IMR-90 (cell line): Measurements from ENCODE around the gene MED13. TPM values are rescaled to one million over a fixed set of nuclear protein-coding genes. Genes with fewer than 3 reads are reported as not detected.

Experiments used
- ATAC-seq: fragments of 200-7000 bp; cut with Tn5 transposase; 2 replicates; pipeline ENCODE4 v1.9.1; 2020; ENCODE audit warnings: low read depth, mild to moderate bottlenecking, moderate library complexity
- BruUV-seq: library from RNA; stranded (reverse); fragments of 400-500 nt; replicated peaks from 2 replicates; lab custom pipeline; 2021; lab: Mats Ljungman, UMichigan
- CTCF ChIA-PET: fragments of 300-600 bp; formaldehyde crosslinking; extraction: SDS; loops from one replicate; lab custom pipeline; 2021; ENCODE audit warnings: antibody characterized with exemption; lab: Yijun Ruan, JAX
- POLR2A ChIA-PET: fragments of 300-600 bp; sonication (Branson Sonifier 250); formaldehyde crosslinking; loops from one replicate; lab custom pipeline; 2022; ENCODE audit warnings: antibody characterized with exemption; ENCODE audit not compliant: unreplicated experiment; lab: Charles Lee
- DNase-seq: peaks from one replicate; pipeline ENCODE4 v3.0.0; 2013
- H2AFZ ChIP-seq: replicated peaks from 2 replicates; pipeline ENCODE3; 2013; ENCODE audit warnings: low read length, mild to moderate bottlenecking; ENCODE audit not compliant: poor library complexity
- H2AK5ac ChIP-seq: 2 replicates; pipeline ENCODE4 v1.6.1; 2013; ENCODE audit warnings: low read depth, low read length, inconsistent platforms
- H2AK9ac ChIP-seq: replicated peaks from 2 replicates; pipeline ENCODE3; 2013; ENCODE audit warnings: mild to moderate bottlenecking, low read depth, low read length, moderate library complexity; ENCODE audit not compliant: poor library complexity
- H2BK120ac ChIP-seq: 2 replicates; pipeline ENCODE4 v1.6.1; 2013; ENCODE audit warnings: low read depth, low read length, inconsistent platforms
- H2BK15ac ChIP-seq: 3 replicates; pipeline ENCODE4 v1.6.1; 2013; ENCODE audit warnings: low read depth, low read length, inconsistent platforms
- H2BK20ac ChIP-seq: 2 replicates; pipeline ENCODE4 v1.6.1; 2013; ENCODE audit warnings: low read depth, mild to moderate bottlenecking, inconsistent platforms, low read length, moderate library complexity
- H2BK5ac ChIP-seq: 2 replicates; pipeline ENCODE4 v1.6.1; 2013; ENCODE audit warnings: mild to moderate bottlenecking, low read depth, low read length, inconsistent platforms; ENCODE audit not compliant: poor library complexity, severe bottlenecking
- H3K14ac ChIP-seq: replicated peaks from 2 replicates; pipeline ENCODE4 v1.6.1; 2013; ENCODE audit warnings: low read depth, low read length, inconsistent platforms
- H3K18ac ChIP-seq: 2 replicates; pipeline ENCODE4 v1.6.1; 2013; ENCODE audit warnings: low read depth, low read length, control low read depth
- H3K23ac ChIP-seq: 2 replicates; pipeline ENCODE4 v1.6.1; 2013; ENCODE audit warnings: low read depth, low read length, inconsistent platforms
- H3K27ac ChIP-seq: 2 replicates; pipeline ENCODE4 v1.5.1; 2013; ENCODE audit warnings: mild to moderate bottlenecking, control low read depth, low read length; ENCODE audit not compliant: insufficient read depth
- H3K27me3 ChIP-seq: 2 replicates; pipeline ENCODE4 v1.6.1; 2013; ENCODE audit warnings: low read length; ENCODE audit not compliant: control insufficient read depth, insufficient read depth
- H3K36me3 ChIP-seq: 2 replicates; pipeline ENCODE4 v1.6.1; 2013; ENCODE audit warnings: low read length, mixed read lengths; ENCODE audit not compliant: control insufficient read depth, insufficient read depth
- H3K4ac ChIP-seq: 2 replicates; pipeline ENCODE4 v1.6.1; 2013; ENCODE audit warnings: low read depth, low read length, inconsistent platforms
- H3K4me1 ChIP-seq: 2 replicates; pipeline ENCODE4 v1.6.1; 2013; ENCODE audit warnings: low read length, mixed read lengths; ENCODE audit not compliant: control insufficient read depth, insufficient read depth
- H3K4me2 ChIP-seq: 2 replicates; pipeline ENCODE4 v1.6.1; 2013; ENCODE audit warnings: low read depth, mild to moderate bottlenecking, control low read depth, low read length, moderate library complexity
- H3K4me3 ChIP-seq: 2 replicates; pipeline ENCODE4 v1.5.1; 2013; ENCODE audit warnings: low read depth, mild to moderate bottlenecking, control low read depth, low read length, moderate library complexity; ENCODE audit not compliant: insufficient read depth
- H3K56ac ChIP-seq: 2 replicates; pipeline ENCODE4 v1.6.1; 2013; ENCODE audit warnings: low read length, inconsistent platforms; ENCODE audit not compliant: insufficient read depth; ENCODE audit errors: extremely low read depth
- H3K79me1 ChIP-seq, 2 experiments: 2 replicates each; pipeline ENCODE4 v1.6.1; 2013; ENCODE audit warnings: low read length in 2 of 2, inconsistent platforms in 1 of 2, low read depth in 1 of 2
- H3K9ac ChIP-seq: 2 replicates; pipeline ENCODE4 v1.6.1; 2013; ENCODE audit warnings: low read depth, low read length, control low read depth
- H3K9me1 ChIP-seq: 2 replicates; pipeline ENCODE4 v1.6.1; 2013; ENCODE audit warnings: low read length, inconsistent platforms; ENCODE audit not compliant: insufficient read depth
- H3K9me3 ChIP-seq: 2 replicates; pipeline ENCODE4 v1.6.1; 2013; ENCODE audit warnings: low read length; ENCODE audit not compliant: control insufficient read depth, insufficient read depth
- H4K20me1 ChIP-seq: 2 replicates; pipeline ENCODE4 v1.6.1; 2013; ENCODE audit warnings: low read length, inconsistent platforms; ENCODE audit not compliant: insufficient read depth
- H4K5ac ChIP-seq: 2 replicates; pipeline ENCODE4 v1.6.1; 2013; ENCODE audit warnings: mild to moderate bottlenecking, low read depth, low read length, control low read depth
- H4K8ac ChIP-seq, 2 experiments: 2 replicates each; pipeline ENCODE4 v1.6.1; 2013; ENCODE audit warnings: low read depth in 2 of 2, low read length in 2 of 2, control low read depth in 1 of 2, inconsistent platforms in 1 of 2
- H4K91ac ChIP-seq: 2 replicates; pipeline ENCODE4 v1.6.1; 2013; ENCODE audit warnings: low read depth, low read length, inconsistent platforms; ENCODE audit not compliant: insufficient read depth
- MAFK ChIP-seq: IDR thresholded peaks from 2 replicates; pipeline ENCODE4 v1.6.1; 2012; ENCODE audit warnings: low read depth, low read length, improper control_type of control experiment
- MAZ ChIP-seq: IDR thresholded peaks from 2 replicates; pipeline ENCODE4 v1.6.1; 2012; ENCODE audit warnings: low read depth, mild to moderate bottlenecking, low read length, improper control_type of control experiment, moderate library complexity, borderline replicate concordance
- WGBS, 2 experiments: methylation state at CpG; one replicate each; pipeline versions ENCODE4 v1.1.5 to v1.1.7; 2013; ENCODE audit warnings: missing lambda C conversion rate in 2 of 2; ENCODE audit not compliant: insufficient read length in 1 of 2; ENCODE audit errors: extremely low coverage in 2 of 2; 5-methylcytosine and 5-hydroxymethylcytosine counted together
- dilution Hi-C: fragments of 300-500 bp; cut with HindIII; formaldehyde crosslinking; loops from one replicate; pipeline ENCODE4 v1.14.3; 2018; ENCODE audit warnings: low sequenced_read_pairs; ENCODE audit not compliant: unreplicated experiment
- in situ Hi-C: fragments of 300-500 bp; cut with MboI; formaldehyde crosslinking; loops from 3 replicates; pipeline ENCODE4 v1.14.3; 2019; ENCODE audit warnings: low sequenced_read_pairs, inconsistent platforms, mixed read lengths
- intact Hi-C: fragments of 100-400 bp; cut with micrococcal nuclease; formaldehyde crosslinking; loops from 2 replicates; pipeline ENCODE4 v1.10.0; 2022
- polyA plus RNA-seq, 3 experiments: library from polyadenylated mRNA; depleted of rRNA; stranded (reverse); fragments of >200 nt; gene quantifications; 2 replicates each; pipeline ENCODE4 v1.2.3, GENCODE V29; 2012; ENCODE audit warnings: low replicate concordance in 1 of 3
- total RNA-seq: library from RNA; depleted of rRNA; stranded (reverse); fragments of >200 nt; gene quantifications from 2 replicates; pipeline ENCODE4 v1.2.3, GENCODE V29; 2012

MED13 gene
- total and polyA plus RNA-seq, 2 of the 4 experiments (the other 2 are of a cell fraction) = 9.7 to 67.2 TPM

DNA sequence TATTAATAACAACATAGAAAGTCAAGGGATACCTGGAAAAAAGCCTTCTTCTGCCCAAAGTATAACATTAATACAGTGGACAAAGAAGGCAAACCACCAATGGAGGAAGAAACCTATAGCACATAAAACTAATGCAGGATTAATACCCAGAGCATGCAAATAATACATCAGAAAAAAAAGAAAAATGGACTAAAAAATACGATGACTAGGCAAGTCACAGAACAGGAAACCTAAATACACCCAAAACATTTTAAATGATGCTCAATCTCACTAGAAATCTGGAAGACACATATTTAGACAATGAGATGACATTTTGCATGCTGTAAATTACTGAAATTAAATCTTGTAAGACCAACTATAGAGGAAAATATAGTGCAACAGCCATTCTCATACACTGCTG is 55.9 kb downstream of the MED13 start:
- WGBS, 2 experiments = no CpG with 5 or more reads among the region's 1 CpG
- H3K79me1 ChIP-seq = peaks cover 19 to 25% of the 10 kb centered on the region in 2 experiments

More for the DNA sequence above, 55.9 kb downstream of the MED13 start:
- no peak overlapping the region for H3K4me3 ChIP-seq
- H3K23ac ChIP-seq = no peak overlapping the region
- no peak overlapping the region for H3K56ac ChIP-seq
- no peak overlapping the region for H2BK120ac ChIP-seq
- no peak for ATAC-seq
- no peaks in the 10 kb centered on the region for H3K9me3 ChIP-seq
- no peaks in the 10 kb centered on the region for H3K27me3 ChIP-seq
- dilution Hi-C loops = no loop called here
- H2BK15ac ChIP-seq = no peak overlapping the region
- H3K14ac ChIP-seq = no peak overlapping the region
- H2AFZ ChIP-seq = no peak overlapping the region
- H2BK5ac ChIP-seq = no peak overlapping the region
- no peak for DNase-seq
- H2AK9ac ChIP-seq = no peak overlapping the region
- no peak overlapping the region for H2AK5ac ChIP-seq
- H3K4me2 ChIP-seq = no peak overlapping the region
- H3K36me3 ChIP-seq = peaks cover 37% of the 10 kb centered on the region
- H3K18ac ChIP-seq = no peak overlapping the region
- intact Hi-C loops = no loop called here
- TF ChIP-seq MAFK (peak; percentile 60), MAZ (no peak)
- H3K9me1 ChIP-seq = peaks cover 3% of the 10 kb centered on the region
- no peak overlapping the region for H4K8ac ChIP-seq
- H2BK20ac ChIP-seq = no peak overlapping the region
- H3K9ac ChIP-seq = no peak overlapping the region
- no peaks in the 10 kb centered on the region for H3K4me1 ChIP-seq
- POLR2A ChIA-PET = no interaction called here
- BruUV-seq = no TSS peak
- in situ Hi-C loops = no loop called here
- H4K5ac ChIP-seq = no peak overlapping the region
- CTCF ChIA-PET = no interaction called here
- H3K27ac ChIP-seq = no peak overlapping the region
- no peak overlapping the region for H3K4ac ChIP-seq
- H4K91ac ChIP-seq = no peak overlapping the region
- H4K20me1 ChIP-seq = peaks cover 4% of the 10 kb centered on the region; the same call in 1 of the 2 replicates
